GM12878 (cell line): ENCODE data around the gene LRP1B.

Source experiments
- BRCA1 ChIP-seq: IDR thresholded peaks from 2 replicates; pipeline ENCODE4 v1.6.1; 2011; ENCODE audit warnings: low read depth, low read length, improper control_type of control experiment
- CHD4 ChIP-seq: fragments of 200-600 bp; sonication (generic); IDR thresholded peaks from 2 replicates; pipeline ENCODE4 v1.6.1; 2016; ENCODE audit warnings: mild to moderate bottlenecking
- GABPA ChIP-seq: IDR thresholded peaks from 2 replicates; pipeline ENCODE4 v1.6.1; 2014; ENCODE audit warnings: antibody characterized with exemption, low read depth, mild to moderate bottlenecking, inconsistent platforms
- PAX5 ChIP-seq: IDR thresholded peaks from 2 replicates; pipeline ENCODE4 v1.6.1; 2011; ENCODE audit warnings: low read depth, low read length, borderline replicate concordance
- POLR2AphosphoS5 ChIP-seq: IDR thresholded peaks from 2 replicates; pipeline ENCODE4 v1.6.1; 2011; ENCODE audit warnings: mild to moderate bottlenecking, low read length, inconsistent platforms
- RAD21 ChIP-seq: IDR thresholded peaks from 2 replicates; pipeline ENCODE4 v1.6.1; 2011; ENCODE audit warnings: mild to moderate bottlenecking, low read depth, low read length, moderate library complexity; ENCODE audit not compliant: insufficient read depth
- RCOR1 ChIP-seq: conservative IDR thresholded peaks from 2 replicates; pipeline ENCODE4 v1.6.1; 2012; ENCODE audit warnings: low read depth, low read length, improper control_type of control experiment
- SMAD5 ChIP-seq: IDR thresholded peaks from 2 replicates; pipeline ENCODE4 v1.6.1; 2016; ENCODE audit warnings: antibody characterized with exemption, low read depth
- SUPT20H ChIP-seq: IDR thresholded peaks from 2 replicates; pipeline ENCODE4 v1.6.1; 2011; ENCODE audit warnings: low read depth, mild to moderate bottlenecking, low read length, moderate library complexity, borderline replicate concordance; ENCODE audit not compliant: control insufficient read depth
- TAF1 ChIP-seq: IDR thresholded peaks from 2 replicates; pipeline ENCODE4 v1.6.1; 2011; ENCODE audit warnings: mild to moderate bottlenecking, low read depth, low read length, borderline replicate concordance
- USF2 ChIP-seq: IDR thresholded peaks from 2 replicates; pipeline ENCODE4 v1.6.1; 2011; ENCODE audit warnings: low read depth, low read length, improper control_type of control experiment, borderline replicate concordance
- TF ChIP-seq, protein P1 (sequence below), 3 experiments: IDR thresholded peaks in 2 of 3; conservative IDR thresholded peaks in 1 of 3; 2 replicates each; pipeline ENCODE4 v1.5.1; 2011; ENCODE audit warnings: low read depth in 3 of 3, low read length in 3 of 3, mild to moderate bottlenecking in 3 of 3, control low read depth in 2 of 3, moderate library complexity in 2 of 3, inconsistent platforms in 1 of 3, mixed read lengths in 1 of 3; ENCODE audit not compliant: control insufficient read depth in 2 of 3, insufficient read depth in 1 of 3; ENCODE audit errors: extremely low read depth in 1 of 3

GRCh38 chr2:142020368-142020767, 110.4 kb downstream of the LRP1B start:
- TF ChIP-seq USF2 (no peak), RAD21 (no peak), GABPA (no peak), TAF1 (no peak), SUPT20H (no peak), RCOR1 (no peak), POLR2AphosphoS5 (no peak), PAX5 (no peak), CHD4 (no peak), BRCA1 (no peak), SMAD5 (no peak)
- TF ChIP-seq, protein P1, sequence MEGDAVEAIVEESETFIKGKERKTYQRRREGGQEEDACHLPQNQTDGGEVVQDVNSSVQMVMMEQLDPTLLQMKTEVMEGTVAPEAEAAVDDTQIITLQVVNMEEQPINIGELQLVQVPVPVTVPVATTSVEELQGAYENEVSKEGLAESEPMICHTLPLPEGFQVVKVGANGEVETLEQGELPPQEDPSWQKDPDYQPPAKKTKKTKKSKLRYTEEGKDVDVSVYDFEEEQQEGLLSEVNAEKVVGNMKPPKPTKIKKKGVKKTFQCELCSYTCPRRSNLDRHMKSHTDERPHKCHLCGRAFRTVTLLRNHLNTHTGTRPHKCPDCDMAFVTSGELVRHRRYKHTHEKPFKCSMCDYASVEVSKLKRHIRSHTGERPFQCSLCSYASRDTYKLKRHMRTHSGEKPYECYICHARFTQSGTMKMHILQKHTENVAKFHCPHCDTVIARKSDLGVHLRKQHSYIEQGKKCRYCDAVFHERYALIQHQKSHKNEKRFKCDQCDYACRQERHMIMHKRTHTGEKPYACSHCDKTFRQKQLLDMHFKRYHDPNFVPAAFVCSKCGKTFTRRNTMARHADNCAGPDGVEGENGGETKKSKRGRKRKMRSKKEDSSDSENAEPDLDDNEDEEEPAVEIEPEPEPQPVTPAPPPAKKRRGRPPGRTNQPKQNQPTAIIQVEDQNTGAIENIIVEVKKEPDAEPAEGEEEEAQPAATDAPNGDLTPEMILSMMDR (IDR thresholded peaks at IDR 0.05 in 2 of 3, conservative IDR thresholded peaks at IDR 0.05 in 1 of 3; ENCODE audit: control insufficient read depth in 2 of 3, extremely low read depth in 1 of 3, insufficient read depth in 1 of 3, low read depth in 3 of 3, low read length in 3 of 3): no peak
